Ishikawa (cell line): ENCODE data around the gene LHPP.

ENCODE experiments used
- CEBPB ChIP-seq: IDR thresholded peaks from 2 replicates; pipeline ENCODE4 v1.6.1; 2012
- CREB1 ChIP-seq: IDR thresholded peaks from 2 replicates; pipeline ENCODE4 v1.6.1; 2012; ENCODE audit warnings: low read depth
- EGR1 ChIP-seq: IDR thresholded peaks from 2 replicates; pipeline ENCODE4 v1.6.1; 2012
- EP300 ChIP-seq: IDR thresholded peaks from 2 replicates; pipeline ENCODE4 v1.6.1; 2012; ENCODE audit warnings: borderline replicate concordance
- FOXM1 ChIP-seq: IDR thresholded peaks from 2 replicates; pipeline ENCODE4 v1.6.1; 2012; ENCODE audit warnings: low read depth, borderline replicate concordance
- MAX ChIP-seq: IDR thresholded peaks from 2 replicates; pipeline ENCODE4 v1.6.1; 2012
- NFIC ChIP-seq: IDR thresholded peaks from 2 replicates; pipeline ENCODE4 v1.6.1; 2012
- RAD21 ChIP-seq: IDR thresholded peaks from 2 replicates; pipeline ENCODE4 v1.6.1; 2012; ENCODE audit warnings: low read depth
- REST ChIP-seq: IDR thresholded peaks from 2 replicates; pipeline ENCODE4 v1.6.1; 2012; ENCODE audit warnings: low read depth, mild to moderate bottlenecking
- TAF1 ChIP-seq: IDR thresholded peaks from 2 replicates; pipeline ENCODE4 v1.6.1; 2012; ENCODE audit warnings: low read depth, mild to moderate bottlenecking
- TCF12 ChIP-seq: IDR thresholded peaks from 2 replicates; pipeline ENCODE4 v1.6.1; 2012; ENCODE audit warnings: low read depth
- TEAD4 ChIP-seq: IDR thresholded peaks from 2 replicates; pipeline ENCODE4 v1.6.1; 2012
- USF1 ChIP-seq: IDR thresholded peaks from 2 replicates; pipeline ENCODE4 v1.6.1; 2012
- ZBTB7A ChIP-seq: IDR thresholded peaks from 2 replicates; pipeline ENCODE4 v1.6.1; 2012; ENCODE audit warnings: low read depth

LHPP gene

GRCh38 chr10:124596116-124596785 lies 134.6 kb downstream of the LHPP start:
- TF ChIP-seq EP300 (no peak), FOXM1 (no peak), TCF12 (no peak), TAF1 (no peak), MAX (no peak), REST (no peak), EGR1 (no peak)

- no peak for TF ChIP-seq CREB1
- TF ChIP-seq TCF12: no peak
- no peak for TF ChIP-seq NFIC
Measured at GRCh38 chr10:124596962-124597845, 135.6 kb downstream of the LHPP start.

GRCh38 chr10:124597846-124598165 lies 136.2 kb downstream of the LHPP start:
- TF ChIP-seq TAF1: no peak
- no peak for TF ChIP-seq FOXM1
- TF ChIP-seq TEAD4: no peak
- no peak for TF ChIP-seq REST
- TF ChIP-seq EP300: no peak
- no peak for TF ChIP-seq CEBPB
- no peak for TF ChIP-seq ZBTB7A
- TF ChIP-seq CREB1: no peak
- no peak for TF ChIP-seq MAX

GRCh38 chr10:124598196-124598595 lies 136.6 kb downstream of the LHPP start:
- TF ChIP-seq CEBPB: no peak
- no peak for TF ChIP-seq NFIC
- TF ChIP-seq ZBTB7A: no peak
- TF ChIP-seq REST: no peak
- TF ChIP-seq MAX: no peak
- TF ChIP-seq CREB1: no peak
- TF ChIP-seq EP300: no peak
- TF ChIP-seq TAF1: no peak
- no peak for TF ChIP-seq TCF12

GRCh38 chr10:124598773-124599587 lies 137.4 kb downstream of the LHPP start:
- TF ChIP-seq RAD21 (no peak), TCF12 (no peak), USF1 (no peak), CEBPB (no peak), MAX (no peak), TAF1 (no peak), EP300 (no peak), CREB1 (no peak), EGR1 (no peak), REST (no peak), FOXM1 (no peak), ZBTB7A (no peak), TEAD4 (no peak)
